Lower leg skin (tissue), 3 donors: ENCODE measurements around the gene BMS1.
"Not testable (repeated sequence)": the region's sequence is repeated elsewhere in the genome, so short reads cannot be mapped to it uniquely, and the experiment has no call there.

Experiments used
- CTCF ChIP-seq, 3 donors: fragments of 450-650 bp; IDR thresholded peaks; one replicate each; pipeline ENCODE4 v1.5.1; 2016; ENCODE audit warnings: antibody characterized with exemption in 3 of 3, mild to moderate bottlenecking in 3 of 3, moderate library complexity in 2 of 3
- POLR2A ChIP-seq, 2 donors: fragments of 450-650 bp; IDR thresholded peaks; one replicate each; pipeline ENCODE4 v1.6.1; 2016 to 2017; ENCODE audit warnings: antibody characterized with exemption in 2 of 2, mild to moderate bottlenecking in 1 of 2, moderate library complexity in 1 of 2

DNA sequence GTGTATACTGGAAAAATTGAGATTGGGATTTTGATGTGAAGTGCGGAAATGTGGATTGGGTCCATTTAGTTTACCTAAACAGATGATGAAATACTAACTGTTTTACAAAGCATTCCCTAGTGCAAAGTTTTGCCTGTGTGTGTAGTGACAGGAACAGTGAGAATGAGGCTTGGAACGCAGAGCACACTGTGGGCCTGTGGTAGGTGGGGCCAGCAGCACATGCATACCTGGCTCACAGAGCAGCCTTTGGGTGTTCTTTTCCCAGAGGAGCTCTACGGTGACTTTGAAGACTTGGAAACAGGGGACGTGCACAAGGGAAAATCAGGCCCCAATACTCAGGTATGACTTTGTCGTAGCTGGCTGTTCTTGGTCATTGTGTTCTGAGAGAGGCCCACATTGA is 33.7 kb downstream of the BMS1 start:
- TF ChIP-seq CTCF, POLR2A (IDR thresholded peaks at IDR 0.05): not testable (repeated sequence)
